Transverse colon (tissue), 4 donors: Measurements from ENCODE around the gene ADIPOR1. TPM values are rescaled to one million over a fixed set of nuclear protein-coding genes. Genes with fewer than 3 reads are reported as not detected.

ENCODE experiments used
- DNase-seq: peaks from one replicate; pipeline ENCODE4 v3.0.0-alpha.2; 2019
- H3K27ac ChIP-seq, 4 donors: fragments of 200-600 bp; sonication (generic); 2 replicates each; pipeline ENCODE4 v1.5.1; 2016 to 2018; ENCODE audit warnings: inconsistent platforms in 4 of 4
- H3K27me3 ChIP-seq: fragments of 200-600 bp; sonication (generic); 2 replicates; pipeline ENCODE4 v1.5.1; 2017; ENCODE audit warnings: inconsistent platforms
- H3K36me3 ChIP-seq, 4 donors: fragments of 200-600 bp; sonication (generic); 2 replicates each; pipeline ENCODE4 v1.5.1; 2017 to 2019; ENCODE audit warnings: inconsistent platforms in 4 of 4
- H3K4me1 ChIP-seq, 4 donors: fragments of 200-600 bp; sonication (generic); 2 replicates each; pipeline ENCODE4 v1.5.1; 2017 to 2020; ENCODE audit warnings: inconsistent platforms in 4 of 4
- H3K4me3 ChIP-seq, 4 donors: fragments of 200-600 bp; sonication (generic); 1 replicate in 1 of 4; 2 replicates in 3 of 4; pipeline versions ENCODE4 v1.5.1 to v1.6.1; 2017 to 2019; ENCODE audit warnings: inconsistent platforms in 4 of 4
- H3K9me3 ChIP-seq, 2 donors: fragments of 200-600 bp; sonication (generic); 2 replicates each; pipeline ENCODE4 v1.5.1; 2017 to 2019; ENCODE audit warnings: inconsistent platforms in 2 of 2
- CTCF ChIP-seq, 5 experiments: fragments of 200-600 bp in 3 of 5; fragments of 450-650 bp in 2 of 5; sonication (generic) in 3 of 5; IDR thresholded peaks; 1 replicate in 2 of 5; 2 replicates in 3 of 5; pipeline ENCODE4 v1.5.1; 2016 to 2017; ENCODE audit warnings: antibody characterized with exemption in 5 of 5, inconsistent platforms in 3 of 5, mild to moderate bottlenecking in 2 of 5, moderate library complexity in 1 of 5
- EP300 ChIP-seq: sonication (generic); formaldehyde crosslinking; IDR thresholded peaks from one replicate; pipeline ENCODE4 v1.6.1; 2017; ENCODE audit warnings: antibody characterized with exemption, low read depth
- POLR2A ChIP-seq: fragments of 450-650 bp; IDR thresholded peaks from one replicate; pipeline ENCODE4 v1.6.1; 2016; ENCODE audit warnings: antibody characterized with exemption, mild to moderate bottlenecking, moderate library complexity
- POLR2AphosphoS5 ChIP-seq, 3 donors: sonication (generic); formaldehyde crosslinking; IDR thresholded peaks; one replicate each; pipeline ENCODE4 v1.6.1; 2016; ENCODE audit warnings: antibody characterized with exemption in 3 of 3
- WGBS, 2 donors: methylation state at CpG; one replicate each; pipeline ENCODE4 v1.1.5; 2018; ENCODE audit warnings: low coverage in 1 of 2; 5-methylcytosine and 5-hydroxymethylcytosine counted together
- in situ Hi-C, 4 donors: fragments of 200-750 bp; cut with MboI; loops; one replicate each; pipeline versions ENCODE4 v1.15.0 to v1.15.1; 2017; ENCODE audit warnings: low sequenced_read_pairs in 3 of 4, low pct_ligation_motif_present in 1 of 4, low pct_unique_long_range_greater_than_20kb in 1 of 4
- intact Hi-C: fragments of 100-400 bp; cut with DNase I; formaldehyde crosslinking; loops from one replicate; pipeline ENCODE4 v1.15.1; 2023; ENCODE audit warnings: low total_unique reads
- total RNA-seq, 4 donors: library from RNA; depleted of rRNA; stranded (reverse); fragments of >200 nt; gene quantifications; one replicate each; pipeline ENCODE4 v1.1.0, GENCODE V29; 2016

Gene ADIPOR1
- total RNA-seq, 4 donors from 2014 or later: 19.1 to 103 (median 60.6) TPM

GRCh38 chr1:202967684-202968281 lies 9.7 kb upstream of the ADIPOR1 start:
- TF ChIP-seq POLR2A (no peak), EP300 (no peak), POLR2AphosphoS5 (IDR thresholded peaks at IDR 0.05) (no peak), CTCF (IDR thresholded peaks at IDR 0.05) (no peak)
- no peaks in the 10 kb centered on the region for H3K27me3 ChIP-seq
- peak; percentile 20 for DNase-seq
- intact Hi-C loops (no loop called here), in situ Hi-C loops (no loop called here)
- H3K4me1 ChIP-seq: peaks cover 7 to 23% (median 20%) of the 10 kb centered on the region in 4 donors
- H3K36me3 ChIP-seq: no peaks in the 10 kb centered on the region
- peak overlapping the region; percentile 62 to 98 (median 76) for H3K4me3 ChIP-seq
- H3K27ac ChIP-seq: peak overlapping the region; percentile 87 to 96 (median 92)
- H3K9me3 ChIP-seq: no peaks in the 10 kb centered on the region
- 0 to 6% methylated on average over 3 to 21 of the region's 21 CpGs for WGBS, 2 donors

- H3K4me1 ChIP-seq: peaks cover 7 to 23% (median 20%) of the 10 kb centered on the region in 4 donors
- no peaks in the 10 kb centered on the region for H3K27me3 ChIP-seq
- intact Hi-C loops (no loop called here), in situ Hi-C loops (no loop called here)
- no peaks in the 10 kb centered on the region for H3K36me3 ChIP-seq
- 53 to 74% methylated on average over 5 to 18 of the region's 18 CpGs for WGBS, 2 donors
- TF ChIP-seq CTCF (IDR thresholded peaks at IDR 0.05) (peak in 1 of 5 experiments; percentile 6), POLR2AphosphoS5 (IDR thresholded peaks at IDR 0.05) (no peak)
- no peak for DNase-seq
- H3K27ac ChIP-seq: peak overlapping the region; percentile 87 to 96 (median 92)
- no peaks in the 10 kb centered on the region for H3K9me3 ChIP-seq
- peak overlapping the region; percentile 70 to 98 (median 90) for H3K4me3 ChIP-seq
Measured at GRCh38 chr1:202966006-202966898, 8.1 kb upstream of the ADIPOR1 start.

GRCh38 chr1:202965422-202965821 lies 7.3 kb upstream of the ADIPOR1 start:
- in situ Hi-C loops: no loop called here
- Histone ChIP-seq H3K9me3 (no peaks in the 10 kb centered on the region), H3K4me3 (no peak overlapping the region), H3K27me3 (no peaks in the 10 kb centered on the region), H3K36me3 (no peaks in the 10 kb centered on the region), H3K4me1 (peaks cover 7 to 23% (median 20%) of the 10 kb centered on the region in 4 donors), H3K27ac (no peak overlapping the region)
- no peak for DNase-seq
- no peak for TF ChIP-seq POLR2A
- TF ChIP-seq POLR2AphosphoS5 (IDR thresholded peaks at IDR 0.05): no peak
- no peak for TF ChIP-seq EP300
- TF ChIP-seq CTCF (IDR thresholded peaks at IDR 0.05): no peak
- intact Hi-C loops: no loop called here
- 88 to 100% methylated on average over 1 to 3 of the region's 3 CpGs for WGBS, 2 donors

- WGBS, 2 donors: 89 to 90% methylated on average over 5 to 6 of the region's 6 CpGs
- intact Hi-C loops: no loop called here
- H3K4me3 ChIP-seq: no peak overlapping the region
- no peaks in the 10 kb centered on the region for H3K36me3 ChIP-seq
- no peaks in the 10 kb centered on the region for H3K9me3 ChIP-seq
- no peak for TF ChIP-seq POLR2A
- TF ChIP-seq EP300: no peak
- TF ChIP-seq CTCF (IDR thresholded peaks at IDR 0.05): no peak
- TF ChIP-seq POLR2AphosphoS5 (IDR thresholded peaks at IDR 0.05): no peak
- DNase-seq: no peak
- H3K27ac ChIP-seq: no peak overlapping the region
- peaks cover 7 to 23% (median 20%) of the 10 kb centered on the region in 4 donors for H3K4me1 ChIP-seq
- in situ Hi-C loops: no loop called here
- no peaks in the 10 kb centered on the region for H3K27me3 ChIP-seq
Measured at GRCh38 chr1:202964791-202965410, 6.8 kb upstream of the ADIPOR1 start.
